MV-4-11 (cell line): ENCODE measurements around the gene MCC.

Experiments
- DNase-seq: peaks from one replicate; lab custom pipeline; 2025; lab: John Stamatoyannopoulos, UW

MCC gene

DNA sequence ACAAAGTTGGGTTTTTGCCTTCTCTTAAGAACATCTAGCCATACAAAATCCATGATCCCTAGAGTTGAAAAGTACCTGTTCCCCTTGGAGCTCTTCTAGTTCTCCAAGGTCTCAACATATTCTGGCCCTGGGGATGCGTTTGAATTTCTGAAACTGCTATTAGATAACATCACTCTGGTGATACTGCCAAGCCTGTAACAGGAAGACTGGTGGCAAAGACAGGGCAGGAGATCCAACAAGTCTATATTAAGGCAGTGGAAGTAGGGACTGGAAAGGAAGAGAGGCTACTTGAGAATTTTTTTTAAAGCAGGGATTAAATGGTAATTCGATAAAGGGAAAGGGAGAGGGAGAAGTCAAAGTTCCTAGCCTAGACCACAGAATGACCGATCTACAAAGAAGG is 264.9 kb downstream of the MCC start:
- no peak for DNase-seq

- DNase-seq, result no peak
Measured at GRCh38 chr5:113221294-113222176, 266.7 kb downstream of the MCC start.

GRCh38 chr5:113219695-113220094 is 268.6 kb downstream of the MCC start:
- no peak for DNase-seq

DNA sequence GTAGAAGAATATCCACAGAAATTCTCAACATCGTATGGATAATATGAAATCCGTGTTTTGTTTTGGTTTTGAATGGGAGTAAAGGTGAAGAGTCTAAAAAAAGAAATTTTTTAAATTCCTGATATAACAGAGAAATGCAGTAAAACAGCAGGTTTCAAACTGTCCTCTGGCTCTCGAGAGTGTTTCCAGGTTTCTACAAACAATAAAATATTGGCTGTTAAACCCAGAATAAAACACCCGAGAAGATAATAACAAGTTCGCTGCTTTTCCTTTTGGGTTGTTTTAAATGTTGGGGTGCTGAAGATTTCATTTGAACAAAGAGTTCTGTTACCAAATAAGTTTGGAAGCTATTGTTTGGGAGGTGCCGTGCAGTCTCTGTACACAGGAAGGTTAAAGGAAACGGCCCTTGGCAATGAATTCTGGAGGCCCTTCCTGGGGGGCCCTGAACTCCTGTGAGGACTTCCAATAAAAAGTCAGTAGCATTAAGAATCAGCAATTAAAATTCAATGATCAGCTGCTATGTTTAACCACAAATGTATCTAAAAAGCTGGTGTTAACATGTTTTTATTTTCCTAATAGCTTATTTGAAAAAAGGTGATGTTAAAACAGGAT is 269.2 kb downstream of the MCC start:
- no peak for DNase-seq

- no peak for DNase-seq
Measured at GRCh38 chr5:113218200-113218599, 270.1 kb downstream of the MCC start.

GRCh38 chr5:113217619-113218184 is 270.6 kb downstream of the MCC start:
- DNase-seq, result no peak

- DNase-seq, result no peak
Measured at GRCh38 chr5:113216545-113216944, 271.7 kb downstream of the MCC start.

DNA sequence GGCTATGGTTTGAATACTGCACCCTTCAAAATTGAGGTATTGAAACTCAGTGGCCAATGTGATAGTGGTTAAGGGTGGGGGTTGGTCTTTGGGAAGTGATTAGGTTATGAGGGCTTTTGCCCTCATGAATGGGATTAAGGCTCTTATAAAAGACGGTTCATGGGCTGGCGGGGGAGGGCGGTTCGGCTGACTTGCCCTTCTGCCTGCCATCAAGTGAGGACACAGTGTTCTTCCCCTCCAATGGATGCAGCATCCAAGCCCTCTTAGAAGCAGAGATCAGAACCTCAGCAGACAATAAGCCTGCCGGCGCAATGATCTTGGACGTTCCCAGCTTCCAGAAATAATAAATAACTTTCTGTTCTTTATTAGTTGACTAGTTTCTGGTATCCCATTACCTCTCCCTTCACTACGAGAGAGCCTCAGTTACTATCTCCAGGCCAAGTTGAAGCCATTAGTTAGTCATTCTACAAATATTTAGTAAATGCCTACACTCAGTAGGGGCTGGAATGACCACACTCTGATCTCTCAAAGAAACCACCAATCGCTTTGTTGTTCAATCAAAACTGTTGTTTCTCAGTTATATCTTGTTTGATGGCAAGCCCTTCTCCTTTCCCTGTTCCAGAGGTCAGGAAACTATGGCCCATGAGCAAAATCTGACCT is 272.7 kb downstream of the MCC start:
- DNase-seq, result peak; percentile 67

- DNase-seq, result peak; percentile 67
Measured at GRCh38 chr5:113214606-113215323, 273.5 kb downstream of the MCC start.

DNA sequence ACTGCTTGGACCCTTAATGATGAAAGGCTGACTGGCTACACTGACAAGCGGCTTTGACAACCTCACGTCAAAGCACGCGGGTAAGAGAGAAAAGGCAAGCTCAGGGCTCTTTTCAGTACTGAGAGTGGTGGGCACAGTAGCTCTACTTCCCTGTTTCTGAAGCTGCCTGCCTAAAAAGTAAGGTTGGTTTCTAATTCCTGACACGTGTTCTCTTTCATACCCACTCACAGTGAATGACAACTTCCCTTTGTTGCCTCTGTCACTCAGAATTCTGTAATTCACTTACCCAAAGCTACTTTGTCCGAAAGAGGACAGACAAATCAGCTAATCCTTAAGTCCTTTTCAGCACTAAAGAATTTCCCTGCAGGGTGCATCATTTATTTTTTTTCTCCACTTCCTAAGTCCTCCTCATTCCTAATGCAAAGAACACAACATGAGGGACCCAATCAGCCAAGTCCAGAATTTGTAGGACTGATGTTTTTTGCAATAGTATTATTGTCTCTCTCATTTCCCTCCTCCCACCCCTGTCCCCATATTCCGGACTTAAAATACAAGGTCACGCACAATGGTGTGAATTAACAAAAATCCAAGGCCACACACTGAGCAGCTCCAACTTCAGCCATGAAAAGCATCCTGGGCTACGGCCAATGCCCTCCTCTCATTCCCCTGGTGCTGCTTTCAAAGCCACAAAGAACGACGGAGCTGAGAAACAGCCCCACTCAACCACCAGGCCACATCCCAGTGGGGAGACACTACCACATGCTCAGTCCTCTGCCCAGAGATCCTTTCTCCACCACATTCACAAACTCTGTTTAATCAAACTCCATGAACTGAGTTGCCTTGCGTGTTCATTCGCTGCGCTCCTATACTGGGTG is 274.5 kb downstream of the MCC start:
- DNase-seq, result peak; percentile 79

- DNase-seq, result no peak
Measured at GRCh38 chr5:113212244-113212920, 275.9 kb downstream of the MCC start.

DNA sequence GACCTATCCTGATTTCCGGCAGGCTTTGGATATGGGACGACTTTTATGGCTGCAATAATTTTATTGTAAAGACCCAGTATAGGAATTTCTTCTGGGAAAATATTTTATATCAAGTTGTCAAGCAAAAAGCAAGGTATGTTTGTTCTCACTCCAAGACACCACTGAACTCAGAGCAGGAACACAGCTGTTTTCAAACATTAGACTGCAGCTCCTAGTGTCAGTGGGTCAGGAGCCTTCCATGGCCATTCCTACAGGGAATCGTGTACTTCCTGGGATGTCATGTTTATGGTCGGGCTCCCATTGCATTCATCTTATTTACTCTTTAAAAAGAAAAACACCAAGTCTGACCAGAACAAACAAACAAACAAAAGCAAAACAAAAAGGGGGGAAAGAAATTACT is 278.8 kb downstream of the MCC start:
- DNase-seq, result no peak

DNA sequence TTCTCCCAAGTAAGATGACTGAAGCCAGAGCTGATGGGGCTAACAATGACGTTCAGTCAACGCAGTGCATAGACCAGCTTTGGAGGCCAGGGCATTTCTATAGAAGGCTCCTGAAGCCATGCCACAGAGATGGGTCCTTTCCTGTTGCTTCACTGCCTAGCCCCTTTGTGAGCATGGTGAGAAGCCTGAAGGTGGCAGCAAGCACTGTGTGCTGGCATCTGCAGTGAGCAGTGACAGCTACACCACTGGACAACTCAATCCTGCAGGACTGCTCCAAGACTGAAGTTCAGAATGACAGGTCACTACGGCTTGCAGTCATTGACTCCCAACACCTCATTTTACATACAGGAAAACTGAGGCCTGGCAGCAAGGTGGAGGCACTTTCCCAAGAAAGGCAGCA is 282.4 kb downstream of the MCC start:
- DNase-seq, result no peak

GRCh38 chr5:113205323-113205722 is 282.9 kb downstream of the MCC start:
- DNase-seq, result no peak

DNA sequence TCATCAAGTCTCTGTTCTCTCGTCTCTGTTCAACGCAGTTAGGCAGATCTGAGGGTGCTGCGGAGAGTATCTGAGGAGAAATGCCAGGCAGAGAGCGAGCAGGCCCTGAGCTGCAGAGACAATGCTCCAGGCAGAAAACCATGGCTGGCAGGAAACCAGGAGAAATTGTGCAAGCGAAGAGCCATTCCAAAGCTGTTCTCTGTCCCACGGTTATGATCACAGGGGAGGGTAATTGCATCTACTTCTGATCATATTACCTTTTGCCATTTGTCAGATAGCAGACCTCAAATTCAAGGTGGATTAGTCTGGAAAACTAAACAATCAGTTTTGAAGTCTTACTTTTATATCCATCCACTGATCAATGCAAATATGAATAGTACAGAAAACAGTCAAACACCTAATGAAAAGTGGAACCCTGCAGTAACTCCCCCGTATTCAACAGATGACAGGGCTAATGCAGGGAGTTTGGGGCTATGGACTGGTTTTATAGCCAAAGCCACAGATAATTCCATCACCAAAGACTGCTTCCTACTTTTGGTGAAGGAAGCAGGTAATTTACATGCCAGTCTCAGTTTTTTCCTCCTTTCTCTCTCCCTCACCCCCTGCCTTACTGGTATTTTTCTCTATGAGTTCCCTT is 283.6 kb downstream of the MCC start:
- no peak for DNase-seq

GRCh38 chr5:113203916-113204315 is 284.3 kb downstream of the MCC start:
- no peak for DNase-seq

DNA sequence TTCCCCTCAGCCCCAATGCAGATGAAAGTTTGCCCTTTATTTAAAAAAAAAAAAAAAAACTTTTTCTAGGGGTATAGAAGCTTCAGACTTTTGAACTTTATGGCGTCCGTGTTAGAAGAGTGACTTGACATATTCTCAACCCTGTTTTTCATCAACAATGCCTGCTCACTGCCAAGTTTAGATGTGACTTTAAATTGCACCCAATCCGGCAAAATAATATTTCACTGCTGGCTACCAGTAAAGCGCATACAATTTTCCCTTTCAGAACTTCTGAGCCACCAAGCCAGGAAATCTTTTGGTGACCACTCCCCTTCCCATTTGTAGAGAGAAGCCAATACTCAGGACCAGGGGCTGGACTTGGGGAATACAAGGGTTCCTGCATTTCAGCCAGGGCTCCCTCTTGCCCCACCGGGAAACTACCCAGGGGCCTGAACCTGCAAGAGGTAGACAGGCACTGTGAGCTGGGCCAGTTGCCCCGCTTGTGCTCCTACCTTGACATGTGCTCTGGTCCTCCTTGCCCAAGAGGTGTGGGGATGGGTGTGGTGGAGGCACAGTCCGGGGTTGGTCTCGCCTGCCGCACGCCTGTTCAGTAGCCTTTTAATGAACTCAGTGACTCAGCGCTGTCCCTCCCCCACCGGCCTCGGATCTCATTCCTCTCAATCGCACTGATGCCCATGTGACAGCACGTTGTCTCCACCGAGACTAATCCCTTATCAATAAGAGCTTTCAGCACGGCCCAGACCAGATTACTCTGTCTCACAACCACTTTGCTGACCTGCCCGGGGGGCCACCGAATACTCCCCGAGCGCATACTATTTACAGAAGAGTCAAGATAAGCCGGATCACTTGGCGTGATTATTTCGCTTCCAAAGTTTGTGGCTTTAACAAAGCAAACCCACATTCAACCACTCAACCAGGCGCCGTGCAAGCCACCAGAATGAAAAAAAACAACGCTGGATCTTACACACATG is 285.2 kb downstream of the MCC start:
- DNase-seq, result no peak

- no peak for DNase-seq
Measured at GRCh38 chr5:113202287-113202686, 286.0 kb downstream of the MCC start.

DNA sequence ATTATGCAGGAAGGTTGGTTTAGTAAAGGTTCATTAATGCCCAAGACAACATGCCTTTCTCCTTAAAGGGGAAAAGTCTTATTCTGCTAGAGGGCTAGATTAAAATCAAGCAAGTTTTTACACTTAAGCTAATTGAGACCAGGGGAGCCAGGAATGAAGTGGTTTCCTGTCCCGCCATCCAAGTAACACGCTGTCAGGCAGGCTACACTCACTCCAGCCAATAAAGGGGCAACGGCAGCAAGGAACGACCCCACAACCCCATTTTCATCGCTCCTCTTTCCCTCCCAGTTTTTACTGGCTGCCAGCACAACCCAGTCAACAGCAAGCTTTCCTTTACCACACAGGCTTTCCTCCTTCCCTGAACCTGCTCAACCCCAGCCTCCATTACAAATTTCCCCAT is 286.5 kb downstream of the MCC start:
- DNase-seq, result no peak
